Breast epithelium (tissue), 4 donors: ENCODE results near the gene TBX15. TPM values are rescaled to one million over a fixed set of nuclear protein-coding genes. Genes with fewer than 3 reads are reported as not detected.

ENCODE experiments used
- DNase-seq, 2 donors: peaks; one replicate each; pipeline ENCODE4 v3.0.0-alpha.2; 2019; ENCODE audit warnings: low spot score in 2 of 2
- H3K27ac ChIP-seq, 2 donors: fragments of 200-600 bp; sonication (generic) in 1 of 2; one replicate each; pipeline ENCODE4 v1.5.1; 2016 to 2019; ENCODE audit warnings: mild to moderate bottlenecking in 1 of 2
- H3K27me3 ChIP-seq, 2 donors: fragments of 200-600 bp; sonication (generic) in 1 of 2; one replicate each; pipeline versions ENCODE4 v1.5.1 to v1.6.0; 2017 to 2019; ENCODE audit warnings: control low read depth in 1 of 2, mild to moderate bottlenecking in 1 of 2
- H3K36me3 ChIP-seq: fragments of 200-600 bp; one replicate; pipeline ENCODE4 v1.5.1; 2019
- H3K4me1 ChIP-seq, 2 donors: fragments of 200-600 bp; sonication (generic); one replicate each; pipeline ENCODE4 v1.5.1; 2016 to 2019; ENCODE audit warnings: control low read depth in 1 of 2
- H3K4me3 ChIP-seq, 3 donors: fragments of 200-600 bp; sonication (generic); 1 replicate in 2 of 3; 2 replicates in 1 of 3; pipeline ENCODE4 v1.5.1; 2016 to 2019; ENCODE audit warnings: mild to moderate bottlenecking in 3 of 3, moderate library complexity in 2 of 3
- H3K9me3 ChIP-seq, 2 donors: fragments of 200-600 bp; sonication (generic) in 1 of 2; one replicate each; pipeline ENCODE4 v1.5.1; 2016 to 2019; ENCODE audit warnings: control low read depth in 1 of 2
- POLR2A ChIP-seq: fragments of 450-650 bp; IDR thresholded peaks from one replicate; pipeline ENCODE4 v1.6.1; 2016; ENCODE audit warnings: antibody characterized with exemption, mild to moderate bottlenecking, moderate library complexity
- POLR2AphosphoS5 ChIP-seq, 3 donors: sonication (generic); formaldehyde crosslinking; IDR thresholded peaks; one replicate each; pipeline ENCODE4 v1.6.1; 2017; ENCODE audit warnings: antibody characterized with exemption in 3 of 3
- intact Hi-C: fragments of 100-400 bp; cut with DNase I; formaldehyde crosslinking; loops from one replicate; pipeline ENCODE4 v1.15.1; 2023; ENCODE audit warnings: low total_unique reads
- total RNA-seq, 3 donors: library from RNA; depleted of rRNA; stranded (reverse); fragments of >200 nt; gene quantifications; one replicate each; pipeline ENCODE4 v1.1.0, GENCODE V29; 2016
- TF ChIP-seq, protein P1 (sequence below), 3 donors: fragments of 450-650 bp; IDR thresholded peaks; one replicate each; pipeline ENCODE4 v1.5.1; 2016 to 2017; ENCODE audit warnings: antibody characterized with exemption in 3 of 3, mild to moderate bottlenecking in 3 of 3, moderate library complexity in 3 of 3

The TBX15 gene
- total RNA-seq, 3 donors from 2014 or later = 5.9 to 60.0 (median 34.1) TPM

DNA sequence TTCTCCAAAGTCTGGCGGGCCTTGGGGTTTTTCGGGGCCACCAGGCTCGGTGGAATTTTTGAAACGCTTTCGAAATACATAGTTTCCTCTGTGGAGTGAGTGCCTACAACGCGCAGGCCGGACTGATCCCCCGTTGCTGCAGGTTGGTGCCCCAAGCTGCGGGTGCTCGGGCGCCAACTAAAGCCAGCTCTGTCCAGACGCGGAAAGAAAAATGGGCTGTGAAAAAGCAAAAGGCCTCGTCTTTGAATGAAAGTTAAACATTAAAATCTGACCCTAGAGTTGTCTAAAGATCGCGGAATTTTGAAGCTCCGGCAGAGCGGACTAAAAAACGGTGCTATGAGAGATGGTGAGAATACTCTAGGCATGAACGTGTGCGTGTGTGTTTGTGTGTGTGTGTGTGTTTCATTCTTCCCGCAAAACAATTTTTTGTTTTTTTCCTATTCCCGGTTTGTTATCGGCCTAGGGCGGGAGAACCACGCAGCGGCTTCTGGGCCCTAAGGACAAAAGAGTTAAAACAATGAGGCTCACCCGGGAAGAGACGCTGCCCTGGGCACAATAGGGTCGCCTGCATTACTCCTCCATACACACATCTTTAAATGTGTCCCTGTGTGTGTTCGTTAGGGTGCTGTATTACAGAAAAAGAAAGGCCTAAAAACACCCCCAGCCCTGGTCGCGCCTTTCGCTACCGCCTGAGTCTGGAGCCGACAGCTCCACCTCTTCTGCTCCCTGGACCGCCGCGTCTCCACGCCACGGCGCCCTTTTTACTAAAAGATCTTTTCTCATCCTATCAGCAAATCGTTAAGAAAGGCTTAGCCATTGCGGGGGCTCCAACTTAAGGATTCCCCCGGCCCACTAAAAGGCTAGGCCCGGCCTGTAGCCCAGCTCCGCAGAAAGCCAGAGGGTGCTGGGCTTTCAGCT is 3.2 kb downstream of the TBX15 start:
- TF ChIP-seq POLR2AphosphoS5 (IDR thresholded peaks at IDR 0.05) (no peak), POLR2A (no peak)
- TF ChIP-seq, protein P1, sequence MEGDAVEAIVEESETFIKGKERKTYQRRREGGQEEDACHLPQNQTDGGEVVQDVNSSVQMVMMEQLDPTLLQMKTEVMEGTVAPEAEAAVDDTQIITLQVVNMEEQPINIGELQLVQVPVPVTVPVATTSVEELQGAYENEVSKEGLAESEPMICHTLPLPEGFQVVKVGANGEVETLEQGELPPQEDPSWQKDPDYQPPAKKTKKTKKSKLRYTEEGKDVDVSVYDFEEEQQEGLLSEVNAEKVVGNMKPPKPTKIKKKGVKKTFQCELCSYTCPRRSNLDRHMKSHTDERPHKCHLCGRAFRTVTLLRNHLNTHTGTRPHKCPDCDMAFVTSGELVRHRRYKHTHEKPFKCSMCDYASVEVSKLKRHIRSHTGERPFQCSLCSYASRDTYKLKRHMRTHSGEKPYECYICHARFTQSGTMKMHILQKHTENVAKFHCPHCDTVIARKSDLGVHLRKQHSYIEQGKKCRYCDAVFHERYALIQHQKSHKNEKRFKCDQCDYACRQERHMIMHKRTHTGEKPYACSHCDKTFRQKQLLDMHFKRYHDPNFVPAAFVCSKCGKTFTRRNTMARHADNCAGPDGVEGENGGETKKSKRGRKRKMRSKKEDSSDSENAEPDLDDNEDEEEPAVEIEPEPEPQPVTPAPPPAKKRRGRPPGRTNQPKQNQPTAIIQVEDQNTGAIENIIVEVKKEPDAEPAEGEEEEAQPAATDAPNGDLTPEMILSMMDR (IDR thresholded peaks at IDR 0.05) = no peak
- Histone ChIP-seq H3K27ac (peak overlapping the region; percentile 82 to 94), H3K9me3 (no peaks in the 10 kb centered on the region), H3K27me3 (peaks cover 2 to 84% of the 10 kb centered on the region in 2 donors), H3K4me1 (peaks cover 0 to 6% of the 10 kb centered on the region in 2 donors), H3K4me3 (peak overlapping the region; percentile 57 to 84 (median 63)), H3K36me3 (no peaks in the 10 kb centered on the region)
- DNase-seq = no peak
- intact Hi-C loops = no loop called here

DNA sequence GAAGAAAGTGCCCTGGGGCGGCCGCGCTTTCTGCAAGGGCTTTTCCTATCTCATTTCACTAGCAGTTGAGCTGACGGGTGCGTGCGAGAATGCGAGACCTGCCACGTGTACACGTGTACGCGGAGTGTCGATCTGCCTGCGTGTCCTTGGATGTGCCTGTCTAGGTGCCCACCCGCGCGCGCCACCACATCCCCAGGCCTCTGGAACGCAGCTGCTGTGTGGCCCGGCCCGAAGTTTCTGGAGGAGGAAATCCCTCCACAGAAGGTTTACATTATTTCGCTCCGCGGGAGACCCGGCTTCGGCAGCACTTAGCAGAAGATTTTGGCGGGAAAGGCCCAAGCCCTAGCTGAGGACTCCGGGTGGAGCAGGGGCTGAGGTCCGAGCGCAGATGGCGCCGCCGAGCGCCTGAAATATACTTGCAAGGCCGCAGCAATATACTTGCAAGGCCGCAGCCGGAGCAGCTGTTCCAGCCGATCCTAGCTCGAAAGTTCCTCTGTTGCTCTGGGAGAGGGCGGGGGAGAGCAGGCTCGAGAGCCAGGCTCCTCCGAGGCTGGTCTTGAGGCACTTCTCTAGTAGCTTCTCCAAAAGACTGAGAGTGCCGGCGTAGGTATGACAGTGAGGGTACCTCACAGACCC is 3.9 kb downstream of the TBX15 start:
- Histone ChIP-seq H3K9me3 (no peaks in the 10 kb centered on the region), H3K27ac (peak overlapping the region; percentile 14 to 94), H3K27me3 (peaks cover 2 to 84% of the 10 kb centered on the region in 2 donors), H3K36me3 (no peaks in the 10 kb centered on the region), H3K4me3 (peak overlapping the region; percentile 57 to 84 (median 63)), H3K4me1 (peaks cover 0 to 6% of the 10 kb centered on the region in 2 donors)
- intact Hi-C loops = no loop called here
- TF ChIP-seq, protein P1 (IDR thresholded peaks at IDR 0.05) = no peak
- TF ChIP-seq POLR2A = no peak
- TF ChIP-seq POLR2AphosphoS5 (IDR thresholded peaks at IDR 0.05) = no peak
- no peak for DNase-seq

DNA sequence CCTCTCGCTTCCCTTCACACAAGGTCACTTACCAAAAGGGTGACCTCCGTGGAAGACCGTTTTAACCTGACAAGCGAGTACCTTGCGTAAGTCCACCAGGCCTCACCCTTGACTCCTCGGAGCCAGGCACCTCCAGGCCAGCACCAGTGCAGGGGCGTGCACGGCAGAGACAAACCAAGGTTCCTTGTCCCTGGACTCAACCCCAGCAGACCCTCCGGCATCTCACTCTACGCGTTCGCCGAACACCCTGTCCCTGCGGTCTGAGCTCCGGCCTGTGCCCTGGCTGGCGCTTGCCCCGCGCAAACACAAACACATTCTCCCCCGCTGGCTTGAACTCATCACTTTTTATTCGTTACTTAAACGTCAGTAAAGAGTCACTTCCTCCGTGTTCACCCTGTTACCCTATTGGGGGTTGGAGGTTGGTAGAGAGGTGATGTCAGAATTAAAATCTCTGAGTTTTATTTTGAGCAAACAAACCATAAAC is 4.5 kb downstream of the TBX15 start:
- peaks cover 2 to 77% of the 10 kb centered on the region in 2 donors for H3K27me3 ChIP-seq
- no peak for DNase-seq
- H3K9me3 ChIP-seq = no peaks in the 10 kb centered on the region
- H3K36me3 ChIP-seq = no peaks in the 10 kb centered on the region
- H3K27ac ChIP-seq = peak overlapping the region in 1 of 2 donors; percentile 94
- H3K4me1 ChIP-seq = peaks cover 0 to 6% of the 10 kb centered on the region in 2 donors
- intact Hi-C loops = no loop called here
- no peak for TF ChIP-seq POLR2AphosphoS5 (IDR thresholded peaks at IDR 0.05)
- no peak for TF ChIP-seq POLR2A
- TF ChIP-seq, protein P1 (IDR thresholded peaks at IDR 0.05) = no peak
- peak overlapping the region; percentile 57 to 84 (median 63) for H3K4me3 ChIP-seq

DNA sequence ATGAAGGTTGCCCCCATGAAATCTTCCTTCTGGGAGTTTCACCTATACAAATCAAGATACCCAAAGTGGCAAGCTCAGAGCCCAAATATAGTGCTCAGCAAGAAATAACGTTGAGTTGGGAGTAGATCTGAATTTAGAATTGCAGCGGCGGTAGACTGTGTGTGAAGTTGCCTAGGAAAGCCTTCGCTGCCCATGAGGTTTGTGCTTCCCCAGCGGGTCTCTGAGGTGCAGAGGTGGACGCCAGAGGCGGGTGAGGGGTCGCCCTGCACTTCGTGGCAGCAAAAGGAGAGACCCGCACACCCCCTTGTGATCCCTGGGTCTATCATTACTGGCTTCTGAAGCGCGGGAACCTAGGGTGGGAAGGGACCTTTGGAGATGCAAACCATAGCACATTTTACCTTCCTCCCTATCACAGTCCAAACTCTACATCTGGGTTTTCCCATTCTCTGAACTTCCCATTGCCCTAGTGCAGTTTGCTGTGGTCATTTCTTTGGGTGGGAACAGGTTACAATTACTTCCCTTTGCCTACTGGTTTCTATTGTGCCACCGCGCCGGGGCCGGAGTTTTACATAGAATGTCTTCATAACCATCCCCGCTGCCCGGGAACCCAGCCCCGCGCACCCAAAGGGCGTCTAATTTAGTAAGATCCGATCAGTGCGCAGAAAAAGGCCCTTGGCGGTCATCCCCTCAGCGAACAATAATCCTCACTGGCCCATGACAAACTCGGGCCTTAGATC is 5.2 kb downstream of the TBX15 start:
- Histone ChIP-seq H3K4me3 (peak overlapping the region in 2 of 3 donors; percentile 5 to 84), H3K27ac (peak overlapping the region in 1 of 2 donors; percentile 94), H3K9me3 (no peaks in the 10 kb centered on the region), H3K27me3 (peaks cover 2 to 71% of the 10 kb centered on the region in 2 donors), H3K4me1 (peaks cover 0 to 4% of the 10 kb centered on the region in 2 donors), H3K36me3 (no peaks in the 10 kb centered on the region)
- TF ChIP-seq POLR2A = no peak
- TF ChIP-seq, protein P1 (IDR thresholded peaks at IDR 0.05) = no peak
- TF ChIP-seq POLR2AphosphoS5 (IDR thresholded peaks at IDR 0.05) = no peak
- no peak for DNase-seq
- intact Hi-C loops = no loop called here
